ENCODE measurements around the gene TK1.
A peak's percentile ranks its signal among the peaks of the same experiment; 100 is the strongest.

Gene TK1

DNA sequence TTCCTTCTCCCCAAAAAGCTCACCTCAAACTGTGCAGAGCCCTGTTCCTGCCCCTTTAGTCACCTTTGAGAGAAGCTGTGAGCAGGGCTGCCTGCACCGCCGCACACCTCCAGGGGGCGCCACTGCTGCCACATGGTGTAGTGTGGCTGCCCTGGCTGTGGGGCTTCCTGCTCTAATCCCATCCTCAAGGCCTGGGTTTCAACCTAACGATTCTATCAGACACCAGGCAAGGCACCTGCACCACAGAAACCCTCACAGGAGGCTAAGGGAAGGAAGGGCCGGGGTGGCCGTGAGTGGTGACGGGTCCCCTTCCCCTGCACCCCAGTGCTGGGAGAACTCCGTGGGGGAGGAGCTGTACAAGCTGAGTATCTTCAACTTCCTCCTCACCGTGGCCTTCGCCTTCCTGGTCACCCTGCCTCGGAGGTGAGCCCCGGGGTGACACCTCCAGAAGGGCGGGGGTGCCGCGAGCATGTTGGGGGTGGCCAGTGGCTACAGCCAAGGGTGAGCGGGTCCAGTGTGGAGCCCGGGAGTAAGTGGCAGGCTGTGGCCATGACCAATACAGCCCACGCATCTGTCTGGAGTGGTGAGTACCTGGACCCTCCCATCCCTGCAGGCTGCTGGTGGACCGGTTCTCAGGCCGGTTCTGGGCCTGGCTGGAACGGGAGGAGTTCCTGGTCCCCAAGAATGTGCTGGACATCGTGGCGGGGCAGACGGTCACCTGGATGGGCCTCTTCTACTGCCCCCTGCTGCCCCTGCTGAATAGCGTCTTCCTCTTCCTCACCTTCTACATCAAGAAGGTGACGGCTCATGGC lies 49.3 kb downstream of the TK1 start:
- no peak overlapping the region for H3K4me3 ChIP-seq (replicated peaks in 1 of 2; ENCODE audit: low read depth in 2 of 2, low read length in 2 of 2)
- DNase-seq (ENCODE audit: low read depth in 2 of 2): no peak
- TF ChIP-seq, protein P1, sequence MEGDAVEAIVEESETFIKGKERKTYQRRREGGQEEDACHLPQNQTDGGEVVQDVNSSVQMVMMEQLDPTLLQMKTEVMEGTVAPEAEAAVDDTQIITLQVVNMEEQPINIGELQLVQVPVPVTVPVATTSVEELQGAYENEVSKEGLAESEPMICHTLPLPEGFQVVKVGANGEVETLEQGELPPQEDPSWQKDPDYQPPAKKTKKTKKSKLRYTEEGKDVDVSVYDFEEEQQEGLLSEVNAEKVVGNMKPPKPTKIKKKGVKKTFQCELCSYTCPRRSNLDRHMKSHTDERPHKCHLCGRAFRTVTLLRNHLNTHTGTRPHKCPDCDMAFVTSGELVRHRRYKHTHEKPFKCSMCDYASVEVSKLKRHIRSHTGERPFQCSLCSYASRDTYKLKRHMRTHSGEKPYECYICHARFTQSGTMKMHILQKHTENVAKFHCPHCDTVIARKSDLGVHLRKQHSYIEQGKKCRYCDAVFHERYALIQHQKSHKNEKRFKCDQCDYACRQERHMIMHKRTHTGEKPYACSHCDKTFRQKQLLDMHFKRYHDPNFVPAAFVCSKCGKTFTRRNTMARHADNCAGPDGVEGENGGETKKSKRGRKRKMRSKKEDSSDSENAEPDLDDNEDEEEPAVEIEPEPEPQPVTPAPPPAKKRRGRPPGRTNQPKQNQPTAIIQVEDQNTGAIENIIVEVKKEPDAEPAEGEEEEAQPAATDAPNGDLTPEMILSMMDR (IDR thresholded peaks at IDR 0.05; ENCODE audit: low read depth, low read length): peak; percentile 56

DNA sequence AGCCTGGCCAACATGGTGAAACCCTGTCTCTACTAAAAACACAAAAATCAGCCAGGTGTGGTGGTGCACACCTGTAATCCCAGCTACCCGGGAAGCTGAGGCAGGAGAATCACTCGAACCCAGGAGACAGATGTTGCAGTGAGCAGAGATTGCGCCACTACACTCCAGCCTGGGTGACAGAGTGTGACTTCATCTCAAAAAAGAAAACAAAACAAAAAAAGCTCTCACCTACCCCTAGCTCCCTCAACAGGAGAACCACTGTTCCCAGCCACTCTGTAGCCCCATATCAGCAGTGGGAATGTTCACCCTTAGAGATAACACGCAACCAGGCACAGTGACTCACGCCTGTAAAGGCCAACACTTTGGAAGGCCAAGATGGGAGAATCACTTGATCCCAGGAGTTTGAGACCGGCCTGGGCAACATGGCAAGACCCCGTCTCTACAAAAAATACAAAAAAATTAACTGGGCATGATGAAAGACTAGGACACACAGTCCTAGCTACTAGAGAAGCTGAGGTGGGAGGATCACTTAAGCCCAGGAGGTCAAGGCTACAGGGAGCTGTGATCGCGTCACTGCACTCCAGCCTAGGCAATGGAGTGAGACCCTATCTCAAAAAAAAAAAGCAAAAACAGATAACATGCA lies 50.9 kb downstream of the TK1 start:
- TF ChIP-seq, protein P1 (IDR thresholded peaks at IDR 0.05; ENCODE audit: low read depth, low read length): no peak
- H3K4me3 ChIP-seq (replicated peaks in 1 of 2; ENCODE audit: low read depth in 2 of 2, low read length in 2 of 2): no peak overlapping the region
- DNase-seq (ENCODE audit: low read depth in 2 of 2): no peak

DNA sequence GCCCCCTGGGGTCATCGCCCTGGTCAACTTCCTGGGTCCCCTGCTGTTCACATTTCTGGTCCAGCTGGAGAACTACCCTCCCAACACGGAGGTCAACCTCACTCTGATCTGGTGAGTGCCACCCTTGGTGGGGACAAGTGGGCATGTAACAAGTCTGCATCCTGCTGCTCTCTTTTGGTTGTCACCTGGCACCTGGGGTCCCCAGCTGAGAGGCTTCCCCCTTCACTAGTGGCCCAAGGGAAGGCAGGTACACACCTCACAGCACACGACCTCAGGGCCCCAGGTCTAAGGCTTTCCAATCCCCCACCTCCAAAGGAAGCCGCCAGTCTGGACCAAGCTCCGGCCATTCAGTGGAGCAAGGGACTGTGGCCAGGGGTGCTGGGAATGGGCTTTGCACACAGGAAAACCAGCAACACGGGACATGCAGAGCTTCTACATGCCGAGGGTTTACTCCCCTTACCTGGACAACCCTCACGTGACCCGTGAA lies 51.9 kb downstream of the TK1 start:
- H3K4me3 ChIP-seq (replicated peaks in 1 of 2; ENCODE audit: low read depth in 2 of 2, low read length in 2 of 2): no peak overlapping the region
- TF ChIP-seq, protein P1 (IDR thresholded peaks at IDR 0.05; ENCODE audit: low read depth, low read length): no peak
- DNase-seq (ENCODE audit: low read depth in 2 of 2): no peak

DNA sequence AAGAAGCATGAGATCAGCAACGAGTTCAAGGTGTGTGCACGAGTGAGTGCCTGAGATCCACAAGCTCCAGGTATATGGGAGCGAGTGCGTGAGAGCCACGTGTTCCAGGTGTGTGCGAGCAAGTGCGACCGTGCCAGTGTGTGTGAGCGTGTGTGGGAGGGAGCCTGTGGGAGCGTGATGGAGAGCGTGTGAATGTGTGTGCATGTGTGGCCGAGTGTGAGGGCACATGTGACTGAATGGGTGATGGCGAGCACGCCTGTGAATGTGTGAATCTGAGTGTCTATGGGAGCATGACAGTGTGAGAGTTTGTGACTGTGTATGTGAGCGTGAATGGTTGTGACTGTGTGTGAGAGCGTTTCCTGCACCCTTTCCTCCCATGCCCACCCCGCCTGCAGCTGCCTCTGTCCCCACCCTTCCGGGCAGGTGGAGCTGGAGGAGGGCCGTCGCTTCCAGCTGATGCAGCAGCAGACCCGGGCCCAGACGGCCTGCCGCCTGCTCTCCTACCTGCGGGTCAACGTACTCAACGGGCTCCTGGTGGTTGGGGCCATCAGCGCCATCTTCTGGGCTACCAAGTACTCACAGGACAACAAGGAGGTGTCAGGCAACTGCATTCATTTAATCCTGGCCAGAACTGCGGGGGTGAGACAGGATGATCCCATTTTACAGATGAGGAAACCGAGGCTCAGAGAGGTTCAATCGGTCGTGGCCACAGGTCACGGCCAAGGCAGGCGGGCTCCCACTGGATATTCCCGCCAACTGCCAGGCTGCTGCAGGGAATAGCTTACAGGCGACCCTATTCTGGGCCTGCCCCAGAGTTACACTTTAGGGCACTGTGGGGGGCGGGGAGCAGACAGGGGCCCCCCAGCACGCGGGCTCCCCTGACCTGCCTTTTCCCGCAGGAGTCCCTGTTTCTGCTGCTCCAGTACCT lies 52.6 kb downstream of the TK1 start:
- DNase-seq (ENCODE audit: low read depth in 2 of 2): peak; percentile 32 to 38
- H3K4me3 ChIP-seq (replicated peaks in 1 of 2; ENCODE audit: low read depth in 2 of 2, low read length in 2 of 2): no peak overlapping the region
- TF ChIP-seq, protein P1 (IDR thresholded peaks at IDR 0.05; ENCODE audit: low read depth, low read length): peak; percentile 60

DNA sequence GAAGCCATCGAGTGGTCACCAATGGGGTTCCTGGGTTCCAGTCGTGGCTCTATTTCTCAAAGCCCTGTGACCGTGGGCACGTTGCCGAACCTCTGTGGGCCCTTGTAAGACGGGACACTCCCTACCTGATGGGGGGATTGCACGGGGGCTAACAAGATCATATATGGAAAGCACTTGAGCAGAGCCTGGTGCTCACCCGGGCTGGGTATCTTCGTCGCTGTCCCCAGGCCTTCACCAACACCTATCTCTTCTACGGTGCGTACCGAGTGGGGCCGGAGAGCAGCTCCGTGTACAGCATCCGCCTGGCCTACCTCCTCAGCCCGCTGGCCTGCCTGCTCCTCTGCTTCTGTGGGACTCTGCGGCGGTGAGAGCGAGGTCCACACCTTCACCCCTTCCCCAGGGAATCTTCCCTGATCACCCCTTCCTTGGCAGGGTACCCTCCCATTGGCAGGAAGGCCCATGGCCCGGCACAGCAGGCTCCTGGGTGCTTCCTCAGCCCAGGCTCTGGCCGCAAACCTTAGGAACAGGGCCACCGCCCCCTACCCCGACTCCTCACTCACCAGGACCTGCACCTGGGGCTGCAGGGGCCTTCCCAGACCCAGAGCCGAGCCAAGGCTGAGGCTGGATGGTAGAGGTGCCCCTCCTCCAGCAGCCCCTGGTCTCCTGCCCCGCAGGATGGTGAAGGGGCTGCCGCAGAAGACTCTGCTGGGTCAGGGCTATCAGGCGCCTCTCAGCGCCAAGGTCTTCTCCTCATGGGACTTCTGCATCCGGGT lies 53.5 kb downstream of the TK1 start:
- no peak overlapping the region for H3K4me3 ChIP-seq (replicated peaks in 1 of 2; ENCODE audit: low read depth in 2 of 2, low read length in 2 of 2)
- DNase-seq (ENCODE audit: low read depth in 2 of 2): no peak
- TF ChIP-seq, protein P1 (IDR thresholded peaks at IDR 0.05; ENCODE audit: low read depth, low read length): no peak

DNA sequence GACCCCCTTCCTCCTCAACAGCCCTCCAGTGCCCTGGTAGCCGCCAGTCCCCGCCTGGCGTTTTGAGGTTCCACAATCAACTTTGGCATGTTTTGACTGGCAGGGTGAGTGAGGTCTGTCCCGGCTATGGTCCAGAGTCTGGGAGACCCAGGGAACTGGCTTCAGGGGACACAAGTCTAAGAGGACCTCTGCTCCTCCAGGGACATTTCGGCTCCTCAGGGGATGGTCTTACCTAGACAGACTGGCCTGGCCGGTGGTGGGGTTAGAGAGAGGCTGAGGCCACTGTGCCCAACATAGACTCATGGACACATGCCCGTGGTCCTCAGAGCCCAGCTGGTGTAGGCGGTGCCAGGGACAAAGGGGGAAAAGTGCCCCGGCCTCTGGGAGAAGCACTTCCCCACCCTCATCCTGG lies 54.1 kb downstream of the TK1 start:
- no peak overlapping the region for H3K4me3 ChIP-seq (replicated peaks in 1 of 2; ENCODE audit: low read depth in 2 of 2, low read length in 2 of 2)
- no peak for DNase-seq (ENCODE audit: low read depth in 2 of 2)
- TF ChIP-seq, protein P1 (IDR thresholded peaks at IDR 0.05; ENCODE audit: low read depth, low read length): no peak
